G401.6 (cell line): ENCODE data around the gene CSNK1G1.
"Not testable (repeated sequence)": the region's sequence is repeated elsewhere in the genome, so short reads cannot be mapped to it uniquely, and the experiment has no call there.

Experiments
- FAIRE-seq: peaks from 2 replicates; lab custom pipeline; 2012; peaks lifted over from hg19 to GRCh38; lab: Jason Lieb, UNC

The CSNK1G1 gene

DNA sequence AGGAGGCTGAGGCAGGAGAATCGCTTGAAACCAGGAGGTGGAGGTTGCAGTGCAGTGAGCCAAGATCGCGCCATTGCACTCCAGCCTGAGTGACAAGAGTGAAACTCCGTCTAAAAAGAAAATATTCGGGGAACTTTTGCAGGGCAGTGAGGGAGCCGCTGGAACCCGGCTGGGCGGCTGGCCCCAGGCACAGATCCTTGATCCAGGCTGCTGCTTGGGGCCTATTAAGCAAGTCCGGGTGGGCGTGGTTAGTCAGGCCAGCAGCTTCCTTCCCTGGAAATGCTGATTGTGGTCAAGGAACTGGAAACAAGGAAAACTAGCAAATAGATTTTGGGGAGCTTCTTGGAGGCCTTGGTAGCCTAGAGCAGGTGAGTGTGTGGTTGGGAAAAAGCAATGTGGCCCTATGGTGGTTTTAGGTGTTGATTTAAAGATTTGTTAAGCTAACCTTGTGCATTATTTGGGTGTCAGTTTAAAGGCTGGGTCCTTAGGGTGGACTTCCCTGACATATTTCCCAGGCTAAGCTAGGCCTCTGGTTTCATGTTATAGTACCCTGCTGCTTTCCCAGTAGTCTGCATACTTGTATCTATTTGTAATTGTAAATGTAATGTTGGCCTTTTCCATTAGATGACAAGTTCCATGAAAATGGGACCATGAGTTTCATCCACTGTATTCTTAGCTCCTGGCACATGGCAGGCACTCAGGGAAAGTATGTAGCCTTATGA is 222.2 kb downstream of the CSNK1G1 start:
- no peak for FAIRE-seq

- FAIRE-seq, result no peak
Measured at GRCh38 chr15:64132217-64132616, 223.8 kb downstream of the CSNK1G1 start.

GRCh38 chr15:64131547-64131946 is 224.4 kb downstream of the CSNK1G1 start:
- FAIRE-seq, result no peak

- no peak for FAIRE-seq
Measured at GRCh38 chr15:64130159-64130558, 225.8 kb downstream of the CSNK1G1 start.

- no peak for FAIRE-seq
Measured at GRCh38 chr15:64127521-64128270, 228.3 kb downstream of the CSNK1G1 start.

DNA sequence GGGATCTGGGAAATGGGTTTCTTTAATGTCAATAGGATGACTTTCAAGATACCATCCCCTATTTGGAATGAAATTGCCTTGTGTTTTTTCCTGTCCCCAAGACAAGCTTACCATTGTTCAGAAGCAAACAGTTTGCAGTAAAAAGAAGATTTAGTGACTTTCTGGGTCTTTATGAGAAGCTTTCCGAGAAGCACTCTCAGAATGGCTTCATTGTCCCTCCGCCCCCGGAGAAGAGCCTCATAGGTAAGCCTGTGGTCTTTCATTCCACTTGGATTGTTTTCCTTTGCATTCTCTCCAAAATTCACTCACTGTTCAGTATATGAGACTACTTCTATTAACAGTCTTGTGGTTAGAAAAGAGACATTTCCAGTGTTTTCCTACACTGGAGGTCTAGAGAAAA is 230.0 kb downstream of the CSNK1G1 start:
- FAIRE-seq, result no peak

DNA sequence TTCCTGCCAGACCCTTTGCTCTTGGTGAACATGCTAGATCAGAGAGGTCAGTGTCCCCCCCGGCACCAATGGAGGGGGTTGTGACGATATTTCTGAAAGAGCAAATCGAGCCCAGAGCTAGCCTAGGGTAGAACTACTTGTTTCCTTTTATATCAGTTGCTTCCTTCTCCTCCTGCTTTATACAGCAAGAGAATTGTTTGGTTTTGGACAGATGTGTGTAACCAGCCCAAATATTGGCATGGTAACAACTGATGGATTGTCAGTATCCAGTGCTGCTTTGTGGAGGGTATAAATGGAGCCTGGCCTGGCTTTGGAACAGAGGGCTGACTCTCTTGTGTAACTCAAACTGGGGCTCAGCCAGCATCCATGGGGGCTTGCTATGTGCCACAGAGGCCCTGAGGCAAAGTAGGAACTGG is 233.0 kb downstream of the CSNK1G1 start:
- FAIRE-seq, result no peak

GRCh38 chr15:64122444-64122843 is 233.5 kb downstream of the CSNK1G1 start:
- no peak for FAIRE-seq

- FAIRE-seq, result no peak
Measured at GRCh38 chr15:64121614-64122013, 234.4 kb downstream of the CSNK1G1 start.

DNA sequence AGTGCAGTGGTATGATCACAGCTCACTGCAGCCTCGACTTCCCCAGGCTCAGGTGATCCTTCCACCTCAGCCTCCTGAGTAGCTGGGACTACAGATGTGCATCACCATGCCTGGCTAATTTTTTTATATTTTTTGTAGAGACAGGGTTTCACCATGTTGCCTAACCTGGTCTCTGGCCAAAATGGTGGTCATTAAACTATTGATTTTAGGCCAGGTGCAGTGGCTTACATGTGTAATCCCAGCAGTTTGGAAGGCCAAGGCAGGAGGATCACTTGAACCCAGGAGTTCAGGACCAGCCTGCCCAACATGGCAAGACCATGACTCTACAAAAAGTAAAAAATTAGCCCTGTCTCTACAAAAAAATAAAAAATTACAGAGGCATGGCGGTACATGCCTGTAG is 235.7 kb downstream of the CSNK1G1 start:
- not testable (repeated sequence) for FAIRE-seq

- FAIRE-seq, result no peak
Measured at GRCh38 chr15:64117759-64118487, 238.1 kb downstream of the CSNK1G1 start.
